Skin epidermis (tissue), 12 donors: ENCODE results near the gene HSP90AA1.
"Not testable (repeated sequence)": the region's sequence is repeated elsewhere in the genome, so short reads cannot be mapped to it uniquely, and the experiment has no call there.

ENCODE experiments used
- H3K27ac ChIP-seq, 21 experiments: fragments of 200-600 bp; sonication (generic) in 11 of 21; one replicate each; pipeline ENCODE4 v1.5.0; 2020; ENCODE audit warnings: mild to moderate bottlenecking in 3 of 21, inconsistent platforms in 2 of 21, moderate library complexity in 2 of 21
- H3K4me3 ChIP-seq, 7 experiments: fragments of 200-600 bp; sonication (generic) in 2 of 7; one replicate each; pipeline ENCODE4 v1.5.0; 2020; ENCODE audit warnings: inconsistent platforms in 2 of 7, mild to moderate bottlenecking in 2 of 7, moderate library complexity in 1 of 7

The HSP90AA1 gene

GRCh38 chr14:102086972-102087761 is at the start of gene HSP90AA1:
TSS of gene HSP90AA1 (minus strand) at chr14:102087044. CDS start at chr14:102086378, 666 bp downstream.
- Histone ChIP-seq H3K27ac (peak within 1 kb of the TSS; percentile 96 to 100 (median 99)), H3K4me3 (peak within 1 kb of the TSS; percentile 55 to 97 (median 87))

DNA sequence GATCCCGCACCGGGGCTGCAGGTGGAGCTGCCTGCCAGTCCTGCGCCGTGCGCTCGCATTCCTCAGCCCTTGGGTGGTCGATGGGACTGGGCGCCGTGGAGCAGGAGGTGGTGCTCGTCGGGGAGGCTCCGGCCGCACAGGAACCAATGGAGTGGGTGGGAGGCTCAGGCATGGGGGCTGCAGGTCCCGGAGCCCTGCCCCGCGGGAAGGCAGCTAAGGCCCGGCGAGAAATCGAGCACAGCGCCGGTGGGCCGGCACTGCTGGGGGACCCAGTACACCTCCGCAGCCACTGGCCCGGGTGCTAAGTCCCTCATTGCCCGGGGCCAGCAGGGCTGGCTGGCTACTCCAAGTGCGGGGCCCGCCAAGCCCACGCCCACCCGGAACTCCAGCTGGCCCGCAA is 48.6 kb upstream of the HSP90AA1 start:
- H3K4me3 ChIP-seq, H3K27ac ChIP-seq: not testable (repeated sequence)

DNA sequence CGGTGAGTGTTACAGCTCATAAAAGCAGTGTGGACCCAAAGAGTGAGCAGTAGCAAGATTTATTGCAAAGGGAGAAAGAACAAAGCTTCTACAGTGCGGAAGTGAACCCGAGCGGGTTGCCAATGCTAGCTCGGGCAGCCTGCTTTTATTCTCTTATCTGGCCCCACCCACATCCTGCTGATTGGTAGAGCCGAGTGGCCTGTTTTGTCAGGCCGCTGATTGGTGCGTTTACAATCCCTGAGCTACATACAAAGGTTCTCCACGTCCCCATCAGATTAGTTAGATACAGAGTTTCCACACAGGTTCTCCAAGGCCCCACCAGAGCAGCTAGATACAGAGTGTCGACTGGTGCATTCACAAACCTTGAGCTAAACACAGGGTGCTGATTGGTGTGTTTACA is 47.9 kb upstream of the HSP90AA1 start:
- not testable (repeated sequence) for H3K4me3 ChIP-seq, H3K27ac ChIP-seq

- not testable (repeated sequence) for H3K27ac ChIP-seq, H3K4me3 ChIP-seq
These were observed 47.2 kb upstream of the HSP90AA1 start for GRCh38 chr14:102134021-102134420.

- no peak overlapping the region for H3K4me3 ChIP-seq
These were observed 44.9 kb upstream of the HSP90AA1 start for GRCh38 chr14:102131741-102132140.

DNA sequence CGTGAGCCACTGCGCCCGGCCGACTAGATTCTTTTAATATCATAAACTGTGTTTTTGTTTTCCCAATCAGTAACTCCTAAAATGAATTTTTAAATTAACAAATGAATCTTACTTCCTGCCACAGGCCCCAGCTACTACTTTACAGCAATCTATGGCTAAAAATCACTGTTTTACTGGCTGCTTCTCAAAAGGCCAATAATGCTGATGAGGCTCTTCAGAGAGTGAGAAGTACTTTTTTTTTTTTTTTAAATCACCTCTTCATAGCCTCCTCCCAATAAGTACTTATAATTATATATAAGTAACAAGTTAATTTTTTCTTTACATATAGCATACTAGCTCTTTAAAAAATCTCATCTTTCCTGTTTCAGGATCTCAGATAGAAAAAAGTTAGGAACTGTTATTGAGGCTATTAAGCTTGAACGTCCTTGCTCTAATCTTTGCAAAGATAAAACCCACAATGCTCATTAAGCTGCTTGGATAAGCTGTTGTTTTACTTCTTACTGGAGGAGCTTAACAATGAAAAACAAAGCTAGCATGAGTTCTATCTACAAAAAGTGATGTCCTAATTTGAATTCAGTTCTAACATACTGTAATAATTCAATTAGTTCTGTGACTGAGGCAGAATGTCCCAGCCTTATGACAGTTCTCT is 40.1 kb upstream of the HSP90AA1 start:
- no peak overlapping the region for H3K4me3 ChIP-seq

More at GRCh38 chr14:102131741-102132140, 44.9 kb upstream of the HSP90AA1 start:
- no peak overlapping the region for H3K27ac ChIP-seq

GRCh38 chr14:102125546-102125945 is 38.7 kb upstream of the HSP90AA1 start:
- H3K27ac ChIP-seq: no peak overlapping the region
- no peak overlapping the region for H3K4me3 ChIP-seq

More for the DNA sequence above, 40.1 kb upstream of the HSP90AA1 start:
- no peak overlapping the region for H3K27ac ChIP-seq

- Histone ChIP-seq H3K4me3 (no peak overlapping the region), H3K27ac (no peak overlapping the region)
These were observed 37.6 kb upstream of the HSP90AA1 start for GRCh38 chr14:102124419-102124818.

GRCh38 chr14:102121567-102121966 is 34.7 kb upstream of the HSP90AA1 start:
- Histone ChIP-seq H3K27ac (no peak overlapping the region), H3K4me3 (no peak overlapping the region)

- Histone ChIP-seq H3K4me3 (no peak overlapping the region), H3K27ac (no peak overlapping the region)
These were observed 34.0 kb upstream of the HSP90AA1 start for GRCh38 chr14:102120888-102121287.

DNA sequence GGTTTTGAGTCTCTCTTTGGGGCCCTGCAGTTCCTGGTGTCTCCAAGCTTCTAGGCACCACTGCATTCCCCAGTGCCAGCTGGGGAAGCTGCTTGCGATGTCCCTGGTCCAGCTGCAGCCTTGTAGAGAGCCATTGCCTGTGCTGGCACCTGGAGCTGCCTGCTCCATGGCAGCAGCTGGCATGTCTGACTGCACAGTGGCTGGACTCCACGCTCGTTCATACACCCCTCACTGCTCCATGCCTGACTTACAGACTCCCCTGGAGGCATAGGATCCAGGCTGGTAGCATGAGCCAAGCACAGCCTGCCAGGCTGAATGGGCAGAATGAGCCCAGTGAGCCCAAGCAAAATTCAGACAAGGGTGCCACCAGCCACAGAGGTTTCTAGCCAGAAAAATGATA is 31.0 kb upstream of the HSP90AA1 start:
- no peak overlapping the region for H3K4me3 ChIP-seq
- H3K27ac ChIP-seq: no peak overlapping the region

DNA sequence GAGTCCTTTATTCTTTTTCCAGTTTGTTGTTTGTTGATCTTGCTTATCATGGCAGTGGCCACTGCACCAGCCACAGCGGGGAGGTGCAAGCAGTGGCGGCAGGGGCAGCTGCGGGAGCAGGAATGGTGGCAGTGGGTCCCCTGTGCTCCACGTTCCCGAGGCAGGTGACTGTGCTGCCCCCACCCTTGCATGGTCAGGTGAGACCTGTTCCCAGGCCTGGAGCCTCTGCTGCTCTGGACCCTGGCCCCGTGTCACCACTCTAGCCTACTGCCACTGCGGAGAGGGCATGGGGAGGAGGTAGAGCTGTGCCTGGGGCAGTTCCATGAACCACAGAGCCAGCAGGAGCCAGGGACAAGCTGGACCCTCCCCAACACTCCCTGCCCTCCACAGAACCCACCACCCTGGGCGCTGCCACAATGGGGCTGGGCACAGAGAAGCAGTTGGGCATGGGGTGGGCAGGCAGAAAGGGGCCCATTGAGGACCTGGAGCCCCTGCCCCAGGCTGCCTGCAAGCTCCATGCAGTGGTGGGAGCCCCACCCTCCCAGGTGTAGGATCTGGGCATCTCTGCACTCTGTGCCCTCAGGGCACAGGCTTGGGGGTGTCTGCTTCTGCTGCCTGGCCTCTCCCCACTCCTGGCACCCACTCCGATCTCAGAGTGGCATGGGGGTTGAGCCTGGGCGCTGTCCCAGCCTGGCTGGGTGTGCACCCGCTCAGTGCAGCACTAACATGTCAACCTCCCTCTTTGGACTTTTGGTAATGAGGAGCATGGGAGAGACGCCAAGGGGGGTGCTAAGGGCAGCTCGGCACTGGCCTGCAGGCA is 29.7 kb upstream of the HSP90AA1 start:
- H3K4me3 ChIP-seq: no peak overlapping the region
- H3K27ac ChIP-seq: no peak overlapping the region

DNA sequence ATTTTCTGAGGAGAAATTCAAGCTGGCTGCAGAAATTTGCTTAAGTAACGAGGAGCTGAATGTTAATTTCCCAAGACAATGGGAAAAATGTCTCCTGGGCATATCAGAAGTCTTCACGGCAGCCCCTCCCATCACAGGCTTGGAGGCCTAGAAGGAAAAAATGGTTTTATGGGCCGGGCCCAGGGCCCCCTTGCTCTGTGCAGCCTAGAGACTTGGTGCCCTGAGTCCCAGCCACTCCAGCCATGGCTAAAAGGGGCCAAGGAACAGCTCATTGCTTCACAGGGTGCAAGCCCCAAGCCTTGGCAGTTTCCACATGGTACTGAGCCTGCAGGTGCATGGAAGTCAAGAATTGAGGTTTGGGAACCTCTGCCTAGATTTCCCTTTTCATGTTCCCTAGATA is 24.3 kb upstream of the HSP90AA1 start:
- Histone ChIP-seq H3K27ac (no peak overlapping the region), H3K4me3 (no peak overlapping the region)

- H3K4me3 ChIP-seq, H3K27ac ChIP-seq: not testable (repeated sequence)
These were observed 22.5 kb upstream of the HSP90AA1 start for GRCh38 chr14:102109332-102109731.

DNA sequence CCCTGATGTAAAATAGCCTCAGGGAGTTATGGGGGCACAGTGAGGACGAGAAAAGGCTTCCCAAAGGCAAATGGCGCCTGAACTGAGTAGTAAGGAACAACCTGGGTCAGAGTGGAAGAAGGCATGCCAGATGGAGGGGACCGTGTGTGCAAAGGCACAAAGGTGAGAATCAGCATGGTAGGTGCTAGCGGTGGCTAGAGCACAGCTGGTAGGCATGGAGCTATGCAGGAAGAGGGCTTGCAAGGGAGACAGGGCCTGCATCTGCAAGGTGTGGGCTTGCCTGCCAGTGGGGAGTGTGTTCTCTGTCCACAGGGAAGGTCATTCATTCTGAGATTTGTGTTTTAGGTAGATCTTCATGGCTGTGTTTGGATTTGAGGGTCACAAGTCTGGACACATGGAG is 18.5 kb upstream of the HSP90AA1 start:
- Histone ChIP-seq H3K27ac (no peak overlapping the region), H3K4me3 (no peak overlapping the region)

GRCh38 chr14:102103062-102103695 is 16.3 kb upstream of the HSP90AA1 start:
- Histone ChIP-seq H3K4me3 (no peak overlapping the region), H3K27ac (no peak overlapping the region)

DNA sequence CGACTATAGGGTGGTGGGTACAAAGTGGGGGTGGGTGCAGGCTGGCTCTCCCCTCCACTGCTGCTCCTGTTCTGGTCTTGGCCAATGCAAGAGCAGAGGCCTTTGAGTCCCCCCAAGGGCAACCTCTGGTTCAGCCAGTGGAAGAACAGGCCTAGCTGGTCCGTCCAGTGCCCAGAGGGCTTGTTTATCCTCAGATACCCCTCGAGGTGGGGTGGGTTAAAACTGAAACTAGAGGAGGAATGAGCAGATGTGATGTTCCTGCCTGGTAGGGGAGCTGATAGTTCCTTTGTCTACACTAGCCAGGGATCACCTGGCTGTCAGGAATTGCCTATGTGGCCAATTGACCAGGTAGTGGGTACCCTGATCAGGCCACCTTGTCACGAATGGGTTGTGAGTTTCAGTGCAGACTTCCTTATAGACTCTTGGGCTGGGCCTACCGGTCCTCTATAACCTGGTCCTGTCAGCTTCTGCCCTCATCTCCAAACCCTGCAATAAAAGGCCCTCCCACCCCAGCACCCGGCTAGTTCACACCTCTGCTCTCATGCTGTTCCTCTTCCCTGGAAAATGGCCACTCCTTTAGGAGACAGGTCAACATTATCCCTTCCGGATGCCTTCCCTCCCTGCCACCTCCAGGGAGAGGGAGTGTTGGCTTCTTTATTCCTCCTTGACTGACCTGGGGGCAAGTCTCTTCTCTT is 10.7 kb upstream of the HSP90AA1 start:
- H3K27ac ChIP-seq: peak overlapping the region in 1 of 21 experiments; percentile 4
- no peak overlapping the region for H3K4me3 ChIP-seq

- H3K4me3 ChIP-seq: no peak overlapping the region
- H3K27ac ChIP-seq: peak overlapping the region in 1 of 21 experiments; percentile 4
These were observed 9.8 kb upstream of the HSP90AA1 start for GRCh38 chr14:102096569-102097188.
